Thyroid gland (tissue), 4 donors: ENCODE measurements around the gene ALS2. TPM values are rescaled to one million over a fixed set of nuclear protein-coding genes. Genes with fewer than 3 reads are reported as not detected.
"Not testable (repeated sequence)": the region's sequence is repeated elsewhere in the genome, so short reads cannot be mapped to it uniquely, and the experiment has no call there.

ENCODE experiments used
- DNase-seq, 2 donors: peaks; one replicate each; pipeline ENCODE4 v3.0.0-alpha.2; 2019
- H3K27ac ChIP-seq, 3 donors: fragments of 200-600 bp; sonication (generic); 1 replicate in 2 of 3; 2 replicates in 1 of 3; pipeline ENCODE4 v1.5.1; 2016 to 2019; ENCODE audit warnings: mild to moderate bottlenecking in 1 of 3, moderate library complexity in 1 of 3
- H3K27me3 ChIP-seq: fragments of 200-600 bp; sonication (generic); one replicate; pipeline ENCODE4 v1.5.1; 2019
- H3K36me3 ChIP-seq, 2 donors: fragments of 200-600 bp; sonication (generic); one replicate each; pipeline ENCODE4 v1.5.1; 2016 to 2019
- H3K4me1 ChIP-seq, 2 donors: fragments of 200-600 bp; sonication (generic); one replicate each; pipeline ENCODE4 v1.5.1; 2017 to 2019
- H3K4me3 ChIP-seq, 3 donors: fragments of 200-600 bp; sonication (generic); replicated peaks in 1 of 3; 1 replicate in 2 of 3; 2 replicates in 1 of 3; pipeline ENCODE4 v1.5.1; 2016; ENCODE audit warnings: mild to moderate bottlenecking in 1 of 3
- H3K9me3 ChIP-seq: fragments of 200-600 bp; sonication (generic); one replicate; pipeline ENCODE4 v1.5.1; 2017
- CTCF ChIP-seq, 6 experiments: fragments of 200-600 bp in 3 of 6; fragments of 450-650 bp in 3 of 6; sonication (generic) in 3 of 6; IDR thresholded peaks; one replicate each; pipeline ENCODE4 v1.5.1; 2016 to 2019; ENCODE audit warnings: antibody characterized with exemption in 6 of 6, mild to moderate bottlenecking in 2 of 6, inconsistent platforms in 1 of 6, moderate library complexity in 1 of 6
- POLR2A ChIP-seq, 2 donors: fragments of 450-650 bp; IDR thresholded peaks; one replicate each; pipeline ENCODE4 v1.6.1; 2017; ENCODE audit warnings: antibody characterized with exemption in 2 of 2, mild to moderate bottlenecking in 2 of 2, moderate library complexity in 1 of 2
- WGBS, 2 donors: methylation state at CpG; one replicate each; pipeline ENCODE4 v1.1.5; 2017; 5-methylcytosine and 5-hydroxymethylcytosine counted together
- intact Hi-C: fragments of 100-400 bp; cut with DNase I; formaldehyde crosslinking; loops from one replicate; pipeline ENCODE4 v1.15.1; 2023
- total RNA-seq, 4 donors: library from RNA; depleted of rRNA; stranded (reverse); fragments of >200 nt; gene quantifications; one replicate each; pipeline ENCODE4 v1.2.3, GENCODE V29; 2016

Gene ALS2
- total RNA-seq, 4 donors from 2014 or later = 20.9 to 37.6 (median 29.9) TPM

- intact Hi-C loops = no loop called here
- Histone ChIP-seq H3K36me3 (no peaks in the 10 kb centered on the region), H3K4me3 (no peak overlapping the region), H3K27ac (no peak overlapping the region), H3K27me3 (no peaks in the 10 kb centered on the region), H3K9me3 (no peaks in the 10 kb centered on the region), H3K4me1 (no peaks in the 10 kb centered on the region)
- DNase-seq = no peak
- WGBS, 2 donors = 84 to 86% methylated on average over 4 of the region's 4 CpGs
- TF ChIP-seq POLR2A (IDR thresholded peaks at IDR 0.05) = no peak
Observed at GRCh38 chr2:201820383-201821007, 39.8 kb upstream of the ALS2 start.

GRCh38 chr2:201816657-201817575 is 36.2 kb upstream of the ALS2 start:
- TF ChIP-seq CTCF (IDR thresholded peaks at IDR 0.05) = no peak
- TF ChIP-seq POLR2A (IDR thresholded peaks at IDR 0.05) = no peak
- no peaks in the 10 kb centered on the region for H3K36me3 ChIP-seq
- H3K4me1 ChIP-seq = no peaks in the 10 kb centered on the region
- no peak overlapping the region for H3K27ac ChIP-seq
- intact Hi-C loops = no loop called here
- H3K27me3 ChIP-seq = no peaks in the 10 kb centered on the region
- WGBS, 2 donors = 87 to 88% methylated on average over 5 of the region's 5 CpGs
- no peaks in the 10 kb centered on the region for H3K9me3 ChIP-seq
- no peak overlapping the region for H3K4me3 ChIP-seq
- no peak for DNase-seq

- whole genome bisulfite sequencing, 2 donors = 61 to 62% methylated on average over 9 of the region's 9 CpGs
Observed at GRCh38 chr2:201813996-201814760, 33.4 kb upstream of the ALS2 start.

GRCh38 chr2:201810604-201811003 is 29.9 kb upstream of the ALS2 start:
- intact Hi-C loops, H3K4me1 ChIP-seq, H3K27me3 ChIP-seq, H3K36me3 ChIP-seq, H3K9me3 ChIP-seq, H3K4me3 ChIP-seq, H3K27ac ChIP-seq, DNase-seq: not testable (repeated sequence)
- 94 to 95% methylated on average over 7 of the region's 7 CpGs for WGBS, 2 donors

More at GRCh38 chr2:201813996-201814760, 33.4 kb upstream of the ALS2 start:
- Histone ChIP-seq H3K27ac (no peak overlapping the region), H3K4me3 (no peak overlapping the region), H3K4me1 (no peaks in the 10 kb centered on the region), H3K36me3 (no peaks in the 10 kb centered on the region), H3K27me3 (no peaks in the 10 kb centered on the region), H3K9me3 (no peaks in the 10 kb centered on the region)
- TF ChIP-seq POLR2A (IDR thresholded peaks at IDR 0.05) (no peak), CTCF (IDR thresholded peaks at IDR 0.05) (no peak)
- DNase-seq = no peak
- intact Hi-C loops = no loop called here

- H3K9me3 ChIP-seq = no peaks in the 10 kb centered on the region
- H3K27ac ChIP-seq = no peak overlapping the region
- H3K4me3 ChIP-seq = no peak overlapping the region
- WGBS, 2 donors = 66 to 68% methylated on average over 3 to 4 of the region's 4 CpGs
- intact Hi-C loops = no loop called here
- no peaks in the 10 kb centered on the region for H3K36me3 ChIP-seq
- no peak for DNase-seq
- no peaks in the 10 kb centered on the region for H3K4me1 ChIP-seq
- TF ChIP-seq CTCF (IDR thresholded peaks at IDR 0.05) = no peak
- no peak for TF ChIP-seq POLR2A (IDR thresholded peaks at IDR 0.05)
- no peaks in the 10 kb centered on the region for H3K27me3 ChIP-seq
Observed at GRCh38 chr2:201809633-201810032, 28.9 kb upstream of the ALS2 start.
